Activated effector memory CD4-positive, alpha-beta T cell treated with anti-CD3 and anti-CD28 coated beads, Interleukin-2, amount 50 U/mL, for 16 hours (primary cell): Measurements from ENCODE around the gene FTCD.

Experiments
- DNase-seq: peaks from one replicate; pipeline ENCODE4 v3.0.0-alpha.2; 2020

The FTCD gene

DNA sequence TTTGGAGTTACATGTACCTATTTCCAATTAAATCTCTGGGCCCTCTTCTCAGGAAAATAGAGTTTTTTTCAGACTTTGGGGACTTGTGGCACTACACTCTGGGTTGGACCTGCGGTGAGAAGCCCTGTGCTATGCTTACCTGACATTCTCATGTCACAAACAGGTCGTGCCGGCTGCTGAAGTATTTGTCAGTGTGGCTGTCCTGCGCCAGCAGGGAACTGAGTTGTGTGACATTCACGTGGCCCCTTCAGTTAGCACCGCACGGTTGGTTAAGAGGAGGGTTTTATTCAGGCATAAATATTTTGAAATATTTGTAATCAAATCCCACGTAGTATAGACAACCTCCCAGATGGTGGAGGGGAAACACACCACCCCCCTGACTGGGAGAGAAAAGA lies 63.8 kb downstream of the FTCD start:
- DNase-seq: no peak

DNA sequence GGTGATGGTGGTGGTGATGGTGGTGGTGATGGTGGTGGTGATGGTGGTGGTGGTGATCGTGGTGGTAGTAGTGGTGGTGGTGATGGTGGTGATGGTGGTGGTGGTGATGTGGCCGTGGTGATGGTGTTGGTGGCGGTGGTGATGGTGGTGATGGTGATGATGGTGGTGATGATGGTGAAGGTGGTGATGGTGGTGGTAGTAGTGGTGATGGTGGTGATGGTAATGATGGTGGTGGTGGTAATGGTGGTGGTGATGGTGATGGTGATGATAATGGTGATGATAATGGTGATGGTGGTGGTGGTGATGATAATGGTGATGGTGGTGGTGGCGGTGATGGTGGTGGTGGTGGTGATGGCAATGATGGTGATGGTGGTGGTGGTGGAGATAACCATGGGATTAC lies 64.3 kb downstream of the FTCD start:
- DNase-seq: no peak

DNA sequence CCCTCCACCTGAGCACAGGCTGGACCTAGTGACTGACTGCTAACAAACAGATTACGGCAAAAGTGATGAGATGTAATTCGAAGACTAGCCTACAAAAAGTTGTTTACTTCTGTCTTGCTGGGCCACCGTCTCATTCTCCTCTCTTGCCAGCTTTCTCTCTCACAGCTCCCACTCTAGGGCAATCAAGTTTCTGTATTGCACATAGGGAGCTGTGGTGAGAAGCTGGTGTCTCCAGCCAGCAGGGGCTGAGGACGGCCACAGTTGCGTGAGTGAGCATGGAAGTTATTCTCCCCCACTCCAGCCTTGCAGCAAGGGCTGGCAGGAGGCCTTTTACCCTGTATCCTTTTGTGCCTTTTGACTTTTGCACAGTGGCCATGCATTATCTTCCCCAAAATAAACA lies 66.1 kb downstream of the FTCD start:
- DNase-seq: no peak

DNA sequence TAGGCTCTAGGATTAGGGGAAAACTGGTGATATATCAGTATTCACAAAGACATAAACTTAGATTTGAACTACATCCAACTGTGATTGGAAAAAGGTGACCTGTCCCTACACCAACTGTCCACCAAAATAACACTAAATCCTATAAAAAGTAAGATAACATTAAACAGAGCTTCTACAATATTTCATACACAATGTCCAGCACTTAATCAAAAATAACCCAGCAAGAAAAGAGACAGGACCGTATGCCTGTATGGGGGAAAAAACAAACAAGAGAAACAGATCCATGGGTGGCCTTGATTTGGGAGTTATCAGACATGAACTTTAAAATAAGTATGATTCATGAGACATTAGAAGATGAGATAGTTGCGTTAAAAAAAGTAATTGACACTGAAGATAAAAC lies 67.2 kb downstream of the FTCD start:
- DNase-seq: no peak

DNA sequence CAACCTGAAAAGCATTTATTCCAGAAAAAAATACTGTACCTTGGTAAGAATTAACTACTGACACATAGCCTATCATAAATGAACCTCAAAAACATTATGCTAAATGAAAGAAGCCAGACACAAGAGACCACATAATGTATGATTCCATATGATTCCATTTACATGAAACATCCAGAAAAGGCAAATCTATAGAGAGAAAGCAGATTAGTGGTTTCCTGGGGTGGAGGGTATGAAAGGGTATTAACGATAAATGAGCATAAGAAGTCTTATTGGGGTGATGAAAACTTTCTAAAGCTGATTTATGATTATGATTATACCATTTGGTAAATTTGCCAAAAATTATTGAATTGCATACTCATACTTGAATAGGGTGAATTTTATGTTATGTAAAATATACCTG lies 67.7 kb downstream of the FTCD start:
- no peak for DNase-seq
